ENCODE results near the gene PLCL2.

PLCL2 gene

GRCh38 chr3:17054301-17054981 lies 169.7 kb downstream of the PLCL2 start:
- DNase-seq, result no peak
- in situ Hi-C loops (cut with MboI; ENCODE audit: low pct_unique_long_range_greater_than_20kb, low sequenced_read_pairs), result no loop called here

DNA sequence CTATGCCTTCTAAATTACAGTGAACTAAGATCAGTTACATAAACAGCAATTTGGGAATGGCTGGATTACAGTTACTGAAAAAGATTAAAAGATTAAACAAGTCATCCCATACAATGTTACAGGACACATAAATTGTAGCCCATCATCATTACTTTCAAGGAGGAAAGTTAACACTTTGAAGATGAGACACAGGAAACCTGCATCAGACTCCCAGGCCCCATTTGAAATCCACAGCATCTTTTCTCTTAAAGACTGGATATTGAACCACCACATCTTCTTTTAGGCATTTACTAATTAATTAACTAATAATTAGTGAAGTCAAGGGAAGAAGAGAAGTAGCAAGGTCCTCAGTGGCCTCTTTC lies 170.2 kb downstream of the PLCL2 start:
- in situ Hi-C loops (cut with MboI; ENCODE audit: low pct_unique_long_range_greater_than_20kb, low sequenced_read_pairs), result no loop called here
- DNase-seq, result no peak

- DNase-seq, result no peak
- in situ Hi-C loops (cut with MboI; ENCODE audit: low pct_unique_long_range_greater_than_20kb, low sequenced_read_pairs), result no loop called here
Measured at GRCh38 chr3:17055374-17056276, 170.9 kb downstream of the PLCL2 start.

DNA sequence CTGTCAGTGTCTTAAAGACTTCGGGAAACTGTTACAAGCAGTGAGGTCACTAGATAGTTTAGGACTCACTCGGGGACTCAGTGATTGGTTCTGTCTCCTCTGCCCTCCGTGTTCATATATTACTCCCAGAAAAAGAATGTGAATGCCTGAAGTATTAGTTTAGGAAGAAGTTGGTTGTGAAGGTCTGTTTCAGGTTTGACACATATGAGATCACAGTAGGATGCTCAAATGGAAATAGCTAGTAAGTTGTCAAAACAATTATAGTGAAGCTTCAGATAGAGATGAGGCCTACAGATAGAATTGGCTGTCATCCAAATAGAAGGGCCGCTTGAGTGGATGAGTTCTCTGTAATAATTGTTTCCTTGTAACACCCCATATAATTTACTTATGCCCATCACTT lies 172.6 kb downstream of the PLCL2 start:
- DNase-seq, result no peak
- in situ Hi-C loops (cut with MboI; ENCODE audit: low pct_unique_long_range_greater_than_20kb, low sequenced_read_pairs), result no loop called here

GRCh38 chr3:17059989-17060550 lies 175.3 kb downstream of the PLCL2 start:
- in situ Hi-C loops (cut with MboI; ENCODE audit: low pct_unique_long_range_greater_than_20kb, low sequenced_read_pairs), result no loop called here

GRCh38 chr3:17061005-17061404 lies 176.2 kb downstream of the PLCL2 start:
- in situ Hi-C loops (cut with MboI; ENCODE audit: low pct_unique_long_range_greater_than_20kb, low sequenced_read_pairs), result no loop called here
- DNase-seq, result no peak

More at GRCh38 chr3:17059989-17060550, 175.3 kb downstream of the PLCL2 start:
- DNase-seq, result no peak

DNA sequence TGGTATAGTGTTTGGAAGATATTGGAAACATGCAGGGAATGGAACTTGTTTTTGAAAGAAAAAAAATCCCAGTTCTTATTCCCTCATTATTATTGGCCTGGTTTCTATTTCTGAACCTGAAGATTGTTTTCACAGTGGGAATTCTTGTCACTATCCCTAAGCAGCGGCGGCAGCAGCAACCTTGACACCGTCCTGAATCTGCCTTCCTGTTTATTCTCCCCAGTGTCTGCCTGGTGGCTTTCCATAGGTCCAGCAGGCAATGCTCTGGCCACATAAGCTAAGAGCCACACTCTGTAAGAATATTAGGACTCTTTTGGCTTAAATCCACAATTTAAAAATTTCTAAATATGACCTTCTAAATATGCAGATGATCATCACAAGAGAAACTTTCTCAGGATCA lies 178.0 kb downstream of the PLCL2 start:
- in situ Hi-C loops (cut with MboI; ENCODE audit: low pct_unique_long_range_greater_than_20kb, low sequenced_read_pairs), result no loop called here
- DNase-seq, result no peak

DNA sequence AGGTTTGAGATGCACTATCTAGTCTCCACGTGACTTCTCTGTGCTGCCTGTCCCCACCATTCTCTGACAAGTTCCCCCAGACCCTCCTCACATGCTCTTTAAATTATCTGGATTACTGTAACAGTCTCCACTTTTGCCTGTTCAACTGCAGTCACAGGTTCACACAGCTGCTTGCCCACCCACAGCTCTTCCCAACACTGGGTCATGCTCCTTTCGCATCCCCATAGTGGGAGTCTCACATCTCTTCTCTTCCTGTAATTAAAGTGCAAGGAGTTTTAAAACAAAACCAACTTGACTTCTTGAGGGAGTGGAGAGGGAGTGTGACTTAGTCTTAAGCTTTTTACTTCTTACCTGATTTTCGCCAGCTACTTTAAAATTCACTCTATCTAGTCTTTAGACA lies 178.8 kb downstream of the PLCL2 start:
- in situ Hi-C loops (cut with MboI; ENCODE audit: low pct_unique_long_range_greater_than_20kb, low sequenced_read_pairs), result no loop called here
- DNase-seq, result no peak

- in situ Hi-C loops (cut with MboI; ENCODE audit: low pct_unique_long_range_greater_than_20kb, low sequenced_read_pairs), result no loop called here
- DNase-seq, result no peak
Measured at GRCh38 chr3:17065315-17065714, 180.6 kb downstream of the PLCL2 start.

GRCh38 chr3:17065881-17066280 lies 181.1 kb downstream of the PLCL2 start:
- in situ Hi-C loops (cut with MboI; ENCODE audit: low pct_unique_long_range_greater_than_20kb, low sequenced_read_pairs), result no loop called here
- no peak for DNase-seq

- DNase-seq, result no peak
- in situ Hi-C loops (cut with MboI; ENCODE audit: low pct_unique_long_range_greater_than_20kb, low sequenced_read_pairs), result no loop called here
Measured at GRCh38 chr3:17069754-17070153, 185.0 kb downstream of the PLCL2 start.

DNA sequence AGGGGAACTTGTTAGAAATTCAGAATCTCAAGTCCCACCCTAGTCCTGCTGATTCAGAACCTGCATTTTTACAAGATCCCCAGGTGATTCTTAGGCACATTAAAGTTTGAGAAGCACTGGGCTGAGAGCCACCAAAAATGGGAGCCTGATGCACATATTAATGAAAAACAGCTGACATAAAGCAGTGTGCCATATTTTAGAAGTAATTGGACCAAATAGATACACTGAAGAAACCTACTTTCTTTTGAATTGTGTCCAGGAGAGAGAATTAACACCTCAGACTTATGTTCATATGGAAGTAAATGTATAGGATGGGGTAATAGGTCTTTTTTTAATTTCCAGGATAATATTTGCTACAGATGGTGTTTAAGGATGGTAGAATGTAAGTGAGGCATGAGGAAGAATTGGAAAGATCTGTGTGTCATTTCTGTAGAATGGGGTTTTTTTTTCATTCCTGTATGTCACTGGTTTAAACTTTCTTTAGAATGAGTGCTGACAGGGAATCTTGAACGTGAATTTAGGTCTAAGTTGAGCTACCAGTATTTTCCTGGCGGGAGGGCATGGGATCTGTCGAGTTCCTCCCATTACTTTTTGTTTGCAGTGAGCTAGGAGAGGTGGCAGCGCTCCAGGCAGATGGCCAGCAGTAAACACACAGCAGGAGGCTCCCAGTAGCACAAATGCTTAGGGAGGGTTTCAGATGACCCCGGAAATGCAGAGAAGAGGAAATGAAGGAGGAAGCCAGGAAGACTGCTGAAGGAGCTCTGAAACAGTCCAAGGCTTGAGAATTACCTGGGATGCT lies 185.6 kb downstream of the PLCL2 start:
- DNase-seq, result no peak

DNA sequence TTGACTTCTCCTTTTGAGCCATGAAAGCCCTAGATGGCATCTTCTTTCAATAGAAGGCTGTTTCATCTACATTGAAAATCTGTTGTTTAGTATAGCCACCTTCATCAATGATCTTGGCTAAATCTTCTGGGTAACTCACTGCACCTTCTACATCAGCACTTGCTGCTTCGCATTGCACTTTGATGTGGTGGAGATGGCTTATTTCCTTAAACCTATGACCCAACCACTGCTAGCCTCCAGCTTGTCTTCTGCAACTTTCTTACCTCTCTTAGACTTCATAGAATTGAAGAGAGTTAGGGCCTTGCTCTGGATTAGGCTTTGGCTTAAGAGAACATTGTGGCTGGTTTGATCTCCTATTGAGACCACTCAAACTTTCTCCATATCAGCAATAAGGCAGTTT lies 189.8 kb downstream of the PLCL2 start:
- in situ Hi-C loops (cut with MboI; ENCODE audit: low pct_unique_long_range_greater_than_20kb, low sequenced_read_pairs), result no loop called here
- no peak for DNase-seq

More for the DNA sequence above, 185.6 kb downstream of the PLCL2 start:
- in situ Hi-C loops (cut with MboI; ENCODE audit: low pct_unique_long_range_greater_than_20kb, low sequenced_read_pairs), result no loop called here

DNA sequence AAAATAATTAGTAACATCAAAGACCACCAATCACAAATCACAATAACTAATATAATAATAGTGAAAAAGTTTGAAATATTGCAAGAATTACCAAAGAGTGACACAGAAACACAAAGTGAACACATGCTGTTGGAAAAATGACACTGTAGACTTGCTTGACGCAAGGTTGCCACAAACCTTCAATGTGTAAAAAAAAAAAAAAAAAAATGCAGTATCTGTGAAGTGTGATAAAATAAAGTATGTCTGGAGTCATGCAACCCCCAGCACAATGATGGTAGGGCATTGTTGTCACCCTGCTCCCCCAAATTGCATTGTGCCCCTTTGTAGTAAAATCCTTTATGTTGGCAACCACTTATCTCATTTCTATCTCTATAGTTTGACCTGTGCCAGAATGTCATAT lies 190.6 kb downstream of the PLCL2 start:
- no peak for DNase-seq
- in situ Hi-C loops (cut with MboI; ENCODE audit: low pct_unique_long_range_greater_than_20kb, low sequenced_read_pairs), result no loop called here

GRCh38 chr3:17075907-17076306 lies 191.2 kb downstream of the PLCL2 start:
- in situ Hi-C loops (cut with MboI; ENCODE audit: low pct_unique_long_range_greater_than_20kb, low sequenced_read_pairs), result no loop called here

DNA sequence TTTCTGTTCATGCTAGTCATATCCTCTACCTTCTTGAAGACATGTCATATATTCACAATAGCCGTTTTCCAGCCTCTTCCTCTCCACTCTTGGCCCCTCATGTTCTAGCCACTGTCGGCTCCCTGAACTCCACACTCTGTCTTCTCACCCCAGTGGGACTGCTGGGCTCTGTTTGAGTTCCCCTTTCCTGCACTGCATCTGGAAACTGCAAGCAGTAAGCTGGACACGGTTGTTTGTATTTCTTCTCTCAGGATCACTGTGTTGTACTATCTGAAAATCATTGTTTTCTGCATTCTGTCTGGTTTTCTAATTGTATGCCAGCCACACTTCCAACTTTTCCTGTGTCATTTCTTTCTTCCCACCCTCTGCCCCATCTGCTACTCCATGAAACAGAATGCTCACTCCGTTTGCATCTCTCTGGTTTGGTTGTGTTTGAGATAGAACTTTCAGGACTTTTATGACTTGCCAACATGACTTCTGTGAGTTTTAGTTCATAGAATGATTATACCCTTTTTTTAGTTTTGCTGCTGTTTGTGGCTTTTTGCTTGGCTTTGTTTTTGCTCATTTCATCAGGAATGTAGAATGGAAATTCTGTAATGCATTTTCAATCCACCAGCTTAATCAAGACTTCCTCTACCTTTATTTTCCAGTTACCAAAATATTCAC lies 192.3 kb downstream of the PLCL2 start:
- in situ Hi-C loops (cut with MboI; ENCODE audit: low pct_unique_long_range_greater_than_20kb, low sequenced_read_pairs), result no loop called here

More at GRCh38 chr3:17075907-17076306, 191.2 kb downstream of the PLCL2 start:
- no peak for DNase-seq

GRCh38 chr3:17077606-17078005 lies 192.9 kb downstream of the PLCL2 start:
- in situ Hi-C loops (cut with MboI; ENCODE audit: low pct_unique_long_range_greater_than_20kb, low sequenced_read_pairs), result no loop called here

More for the DNA sequence above, 192.3 kb downstream of the PLCL2 start:
- peak; percentile 14 for DNase-seq

DNA sequence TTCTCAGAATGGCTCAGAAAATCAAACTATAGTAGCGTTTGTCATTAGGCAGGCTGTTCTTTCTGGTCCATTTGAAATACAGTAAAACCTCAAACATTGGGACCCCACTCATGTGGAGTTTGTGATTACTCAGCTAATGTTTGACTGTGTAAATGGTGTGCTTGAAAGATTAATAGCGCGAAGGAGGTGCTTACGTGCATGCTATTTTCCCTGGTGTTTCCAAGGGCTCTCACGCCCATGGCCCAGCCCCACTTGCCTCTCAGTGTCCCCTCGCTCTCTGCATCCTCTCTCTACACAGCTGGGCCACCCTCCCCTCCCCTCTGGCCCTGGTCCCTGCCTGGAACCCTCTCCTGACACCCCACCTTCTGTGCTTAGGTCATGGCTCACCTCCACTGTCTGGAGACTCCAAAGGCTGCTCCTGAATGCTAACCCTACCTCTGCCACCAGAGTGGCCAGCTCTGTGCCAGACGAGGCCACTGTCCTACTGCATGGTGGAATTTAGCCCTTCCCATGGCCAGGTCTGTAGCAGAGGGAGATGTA lies 194.2 kb downstream of the PLCL2 start:
- in situ Hi-C loops (cut with MboI; ENCODE audit: low pct_unique_long_range_greater_than_20kb, low sequenced_read_pairs), result no loop called here

More at GRCh38 chr3:17077606-17078005, 192.9 kb downstream of the PLCL2 start:
- DNase-seq, result no peak

DNA sequence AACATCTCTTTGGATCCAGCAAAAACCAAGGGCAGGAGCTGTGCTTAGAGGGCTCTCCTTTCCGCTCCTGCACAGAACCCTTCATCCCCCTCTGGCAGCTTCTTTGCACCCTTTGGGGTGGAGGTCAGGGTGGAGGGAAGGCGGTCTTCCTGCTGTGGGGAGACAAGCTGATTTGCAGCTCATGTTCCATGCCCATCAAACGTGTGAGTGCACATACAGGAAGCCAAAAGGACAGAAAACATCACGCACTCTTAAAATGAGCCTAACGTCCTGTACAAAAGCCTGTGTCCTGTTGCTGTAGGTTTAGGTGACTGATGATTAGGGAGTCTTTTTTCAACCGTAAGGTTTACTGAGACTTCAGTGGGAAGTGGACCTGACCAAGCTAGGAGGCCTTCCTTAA lies 195.2 kb downstream of the PLCL2 start:
- DNase-seq, result no peak
- in situ Hi-C loops (cut with MboI; ENCODE audit: low pct_unique_long_range_greater_than_20kb, low sequenced_read_pairs), result no loop called here

More for the DNA sequence above, 194.2 kb downstream of the PLCL2 start:
- DNase-seq, result no peak
